Dedifferentiated amniotic fluid mesenchymal stem cell (primary cell): ENCODE results near the gene DLGAP1.

Experiments
- DNase-seq: peaks from one replicate; pipeline ENCODE4 v3.0.0-alpha.2; 2016; ENCODE audit errors: extremely low spot score

DLGAP1 gene

DNA sequence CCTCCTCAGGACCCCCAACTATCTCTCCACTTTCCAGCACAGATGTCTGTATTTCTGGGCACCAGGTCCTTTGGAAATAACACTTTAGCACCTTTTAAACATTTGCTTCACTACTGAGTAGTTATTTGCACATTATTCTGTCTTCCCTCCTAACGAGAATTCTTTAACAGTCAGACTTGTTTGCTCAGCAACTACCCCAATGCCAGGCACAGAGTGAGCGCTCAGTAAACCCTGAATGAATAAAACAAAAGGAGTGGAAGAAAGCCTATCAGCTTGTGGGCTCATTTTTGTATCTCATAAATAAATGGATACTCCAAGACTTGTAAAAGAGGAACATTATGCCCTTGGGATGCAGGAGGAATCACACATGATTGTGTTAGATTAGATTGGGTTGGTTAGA lies 554.8 kb downstream of the DLGAP1 start:
- DNase-seq, result no peak

DNA sequence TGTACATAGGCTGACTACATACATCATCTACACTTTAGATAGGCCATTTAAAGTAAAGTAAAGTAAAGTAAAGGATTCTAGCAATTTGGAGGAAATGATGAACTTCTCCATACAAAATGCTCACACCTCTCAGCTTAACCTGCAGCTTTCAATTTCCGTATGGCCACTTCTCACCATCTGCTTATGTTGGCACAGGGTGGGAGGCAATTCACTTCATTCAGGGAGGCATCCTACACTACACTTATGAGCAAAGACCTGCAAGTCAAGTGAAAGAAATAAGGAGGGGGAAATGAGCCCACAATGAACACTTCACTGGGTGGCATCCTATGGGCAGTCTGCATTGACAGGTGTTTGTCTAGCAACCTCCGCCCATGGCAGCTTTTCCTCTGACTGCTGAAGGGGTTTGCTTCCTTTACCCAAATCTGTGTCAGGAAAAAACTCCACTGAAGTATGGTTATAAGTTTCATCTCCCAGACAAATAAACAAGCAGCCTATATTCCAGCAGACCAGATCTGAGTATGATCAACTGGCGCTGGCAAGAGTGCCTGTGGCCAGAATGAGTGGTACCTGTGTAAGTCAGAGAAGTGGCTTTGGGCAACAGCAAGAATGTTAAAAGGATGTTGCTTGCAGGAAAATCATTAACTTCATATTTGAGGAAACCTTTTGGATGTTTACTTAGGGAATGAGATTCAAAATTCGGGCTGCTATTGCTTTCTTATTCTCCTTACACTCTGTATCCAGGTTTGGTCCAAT lies 556.1 kb downstream of the DLGAP1 start:
- no peak for DNase-seq

DNA sequence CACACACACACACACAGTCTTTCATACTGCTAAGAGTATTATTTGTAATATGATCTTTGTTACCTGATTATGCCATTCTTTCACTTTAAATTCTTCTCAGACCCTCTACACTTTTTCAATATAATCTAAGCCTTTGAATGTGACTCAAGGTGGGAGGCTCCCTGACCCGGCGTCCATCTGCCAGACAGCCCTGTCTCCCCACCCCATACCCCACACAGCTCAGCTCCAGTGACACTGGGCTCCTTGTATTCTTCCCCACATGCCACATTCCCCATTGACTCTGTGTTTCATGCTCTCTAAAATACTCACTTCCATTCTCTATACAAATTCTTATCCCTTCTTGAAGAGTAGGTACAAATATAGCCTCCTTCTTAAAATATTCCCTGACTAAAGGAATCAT lies 563.0 kb downstream of the DLGAP1 start:
- no peak for DNase-seq

DNA sequence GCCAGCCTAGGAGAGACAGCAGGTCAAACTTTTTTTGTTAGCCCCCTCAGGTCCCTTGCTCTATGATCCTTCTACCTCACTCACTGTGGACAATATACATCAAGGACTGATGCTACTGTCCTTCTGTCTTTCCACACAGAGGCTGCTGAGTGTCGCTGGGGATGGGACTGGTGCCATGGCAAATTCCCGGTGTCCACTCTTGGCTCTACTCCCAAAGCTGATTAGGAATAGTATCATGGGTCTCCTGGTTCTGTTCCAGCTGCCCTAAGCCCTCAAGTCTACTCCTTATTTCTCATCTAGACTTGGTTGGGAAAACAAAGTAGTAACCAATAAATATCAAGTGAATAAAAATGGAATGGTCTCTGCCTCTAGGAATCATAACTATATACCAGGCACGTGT lies 563.9 kb downstream of the DLGAP1 start:
- DNase-seq, result no peak

DNA sequence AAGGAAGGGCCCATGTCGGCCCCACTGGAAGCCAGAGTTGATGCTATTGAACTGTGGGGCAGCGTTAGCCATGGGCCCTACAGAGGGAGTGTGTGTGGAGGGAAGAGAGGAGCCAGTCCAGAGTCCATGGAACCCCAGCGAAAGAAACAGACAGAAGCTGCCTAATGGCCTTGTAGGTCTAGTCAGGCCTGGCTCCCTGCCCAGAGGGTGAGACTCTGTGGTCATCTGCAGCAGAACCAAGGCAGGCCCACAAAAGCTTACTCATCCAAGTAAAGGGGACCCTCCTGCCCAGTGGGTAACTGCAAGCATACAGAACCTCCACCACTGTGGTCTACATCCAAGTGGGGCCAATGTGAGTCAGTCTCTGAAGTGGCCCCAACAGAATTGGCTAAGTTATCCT lies 565.3 kb downstream of the DLGAP1 start:
- DNase-seq, result no peak

DNA sequence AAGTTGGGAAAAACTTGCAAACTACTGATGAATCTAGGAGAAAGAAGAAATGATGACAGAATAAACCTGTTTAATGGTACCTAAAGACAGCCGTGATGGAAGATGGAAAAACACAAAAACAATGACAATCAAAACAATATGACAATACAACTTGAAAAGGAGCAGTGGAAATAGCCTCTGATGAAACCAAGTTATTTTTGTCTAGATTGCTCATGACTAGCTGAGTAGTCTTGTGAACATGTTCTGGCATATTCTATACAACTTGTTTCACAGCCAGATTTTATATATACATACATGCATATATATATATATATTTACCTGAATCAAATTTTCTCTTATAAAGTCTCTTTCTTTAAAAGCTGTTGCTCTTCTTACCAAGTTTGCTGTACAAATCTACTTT lies 566.0 kb downstream of the DLGAP1 start:
- DNase-seq, result no peak

DNA sequence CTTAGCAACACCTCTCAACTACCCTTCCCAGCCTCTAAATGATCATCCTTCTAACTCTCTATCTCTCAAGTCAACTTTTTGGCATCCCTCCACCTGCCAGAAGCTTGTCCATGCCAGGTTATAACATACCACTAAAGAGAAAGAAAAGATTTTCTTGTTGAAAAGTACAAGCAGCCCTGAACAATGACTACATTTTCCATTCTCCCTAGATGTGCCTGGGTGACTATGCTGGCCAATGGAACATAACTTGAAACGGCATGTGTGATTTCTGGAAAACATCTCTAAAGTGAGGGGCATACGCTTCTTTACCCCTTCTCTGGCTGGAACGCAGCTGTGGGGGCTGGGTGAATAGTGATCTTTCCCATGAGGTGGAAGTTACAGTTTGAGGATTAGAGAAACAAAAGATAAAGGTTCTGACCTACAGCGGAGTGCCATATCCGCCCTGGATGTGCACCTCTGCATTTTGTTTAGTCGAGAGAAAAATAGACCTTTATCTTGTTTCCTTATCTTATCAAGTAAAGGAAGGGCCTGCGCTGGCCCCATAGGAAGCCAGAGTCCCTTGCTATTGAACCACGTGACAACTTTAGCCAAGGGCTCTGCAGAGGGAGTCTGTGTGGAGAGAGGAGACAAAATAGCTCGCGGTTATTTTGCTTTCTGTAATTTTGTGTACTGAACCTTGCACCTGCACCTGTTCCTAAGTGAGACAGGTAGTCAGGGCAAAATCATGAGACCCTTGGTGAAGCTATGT lies 568.4 kb downstream of the DLGAP1 start:
- no peak for DNase-seq

DNA sequence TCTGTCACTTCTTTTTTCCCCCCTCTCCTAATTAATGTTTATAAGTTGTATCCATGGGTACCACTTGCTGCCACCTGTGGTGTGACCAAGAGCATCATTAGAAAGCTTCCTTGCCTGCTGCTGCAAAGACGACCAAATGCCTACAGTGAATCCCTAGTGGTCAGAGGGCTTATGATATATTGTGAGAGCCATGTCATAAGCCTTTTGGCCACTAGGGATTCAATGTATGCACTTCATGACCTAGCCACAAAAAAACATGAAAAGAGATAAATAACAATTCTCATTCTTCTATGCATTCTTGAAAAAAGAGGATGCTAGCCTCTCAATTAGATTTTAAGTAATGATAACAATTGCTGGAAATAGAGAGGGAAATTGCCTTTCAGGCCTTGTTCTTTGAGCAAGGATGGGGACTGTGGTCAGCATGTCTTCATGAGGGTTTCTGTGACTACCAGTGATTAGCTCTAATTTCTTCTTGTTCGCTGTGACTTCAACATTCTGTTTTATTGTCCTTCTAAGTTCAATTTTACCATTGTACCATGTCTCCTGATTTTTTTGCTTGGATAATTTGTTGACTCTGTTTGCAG lies 569.8 kb downstream of the DLGAP1 start:
- no peak for DNase-seq

DNA sequence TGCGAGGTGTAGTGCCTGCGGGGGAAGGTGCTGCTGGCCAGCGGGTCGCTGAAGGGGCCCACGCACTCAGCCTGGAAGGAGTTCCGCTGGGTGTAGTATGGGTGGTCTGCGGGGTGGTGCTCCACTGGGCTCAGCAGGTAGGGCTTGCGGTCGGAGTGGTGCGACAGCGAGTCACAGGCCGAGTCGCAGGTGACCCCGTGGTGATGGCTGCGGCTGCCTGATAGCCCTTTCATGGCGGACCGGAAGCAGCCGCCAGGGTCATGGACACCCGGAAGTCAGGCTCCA lies 575.3 kb downstream of the DLGAP1 start:
- no peak for DNase-seq

DNA sequence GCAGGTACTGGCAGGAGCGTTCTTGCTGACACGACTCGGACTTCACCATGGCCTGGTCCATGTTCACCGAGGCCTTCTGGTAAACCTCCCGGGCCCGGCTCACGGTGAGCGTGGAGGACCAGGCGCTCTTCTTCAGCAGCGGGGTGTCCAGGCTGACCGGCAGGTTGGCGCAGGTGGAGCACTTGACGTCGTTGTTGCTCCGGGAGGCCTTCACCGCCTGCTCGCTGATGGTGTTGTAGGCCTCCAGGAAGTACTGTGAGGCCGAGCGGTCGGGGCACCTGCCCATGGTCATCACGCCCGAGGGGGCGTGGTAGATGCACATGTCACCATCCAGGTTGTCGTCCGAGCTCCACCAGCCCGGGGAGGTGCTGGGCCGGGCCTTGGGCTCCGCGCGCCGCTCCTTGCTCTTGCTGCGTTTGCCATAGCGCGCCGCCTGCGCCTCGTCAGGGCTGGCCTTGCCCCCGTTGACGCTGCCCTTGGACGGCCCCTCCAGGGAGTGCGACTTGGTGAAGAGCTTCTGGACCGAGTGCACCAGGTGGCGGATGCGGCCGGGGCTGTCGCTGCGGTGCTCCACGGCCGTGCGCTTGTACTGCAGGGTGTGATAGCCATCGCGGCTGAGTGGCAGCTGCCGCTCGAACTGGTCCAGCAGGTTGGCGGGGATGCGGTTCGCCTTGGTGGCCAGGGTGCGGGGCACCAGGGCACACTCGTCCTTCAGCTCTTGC lies 575.8 kb downstream of the DLGAP1 start:
- no peak for DNase-seq

DNA sequence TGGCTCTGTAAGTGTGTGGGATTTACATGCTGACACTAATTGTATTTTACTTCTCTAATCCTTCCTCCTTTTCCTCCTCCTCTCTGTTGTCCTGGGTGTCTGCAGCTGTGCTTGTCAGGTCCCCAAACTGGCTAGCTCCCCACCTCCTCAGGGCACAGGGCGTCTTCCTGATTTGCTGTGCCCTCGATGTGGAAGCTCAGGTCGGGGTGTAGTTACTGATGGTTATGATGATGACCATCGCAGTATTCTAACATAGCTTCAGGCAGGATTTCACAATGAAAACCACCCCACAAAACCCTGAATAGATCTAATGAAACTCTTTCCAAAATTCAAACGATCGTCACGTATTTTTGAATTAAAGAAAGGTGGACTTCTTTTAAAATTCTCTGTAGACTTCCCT lies 576.7 kb downstream of the DLGAP1 start:
- no peak for DNase-seq

DNA sequence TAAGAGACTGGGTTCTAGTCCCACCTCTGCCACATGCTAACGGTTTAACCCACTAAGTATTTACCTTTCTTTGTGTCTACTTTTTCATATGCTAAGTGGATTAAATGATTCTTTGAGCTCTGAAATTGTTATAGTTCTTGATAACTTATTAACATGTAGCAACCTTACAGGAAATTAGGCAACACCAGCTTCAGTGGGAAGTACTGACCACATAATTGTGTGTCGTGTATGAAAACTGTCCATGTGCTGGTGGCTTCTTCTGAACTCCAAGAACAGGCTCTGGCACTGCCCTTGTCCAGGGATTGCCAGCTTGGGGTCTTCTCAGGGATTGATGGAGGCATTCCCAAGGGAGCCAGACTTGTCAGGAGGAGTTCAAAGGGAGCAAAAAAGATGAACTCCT lies 577.4 kb downstream of the DLGAP1 start:
- DNase-seq, result no peak

DNA sequence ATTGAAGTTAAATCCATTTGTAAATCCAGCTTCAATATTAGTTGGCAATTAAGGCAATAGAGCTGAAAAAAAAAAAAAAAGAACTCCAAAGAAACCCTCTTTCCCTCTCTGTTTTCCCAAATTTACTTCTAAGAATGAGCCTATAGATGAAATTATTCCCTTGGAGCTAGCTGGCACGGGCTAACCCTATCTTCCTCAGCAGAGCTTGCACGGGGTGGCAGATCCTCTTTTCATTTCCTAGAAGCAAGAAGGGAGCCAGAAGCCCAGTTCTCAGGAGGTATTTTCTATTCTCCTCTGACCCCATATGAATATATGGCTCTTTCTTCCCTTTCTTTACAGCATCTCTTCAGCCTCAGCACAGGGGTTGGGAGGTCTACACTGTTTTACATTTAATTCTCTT lies 579.1 kb downstream of the DLGAP1 start:
- DNase-seq, result no peak

DNA sequence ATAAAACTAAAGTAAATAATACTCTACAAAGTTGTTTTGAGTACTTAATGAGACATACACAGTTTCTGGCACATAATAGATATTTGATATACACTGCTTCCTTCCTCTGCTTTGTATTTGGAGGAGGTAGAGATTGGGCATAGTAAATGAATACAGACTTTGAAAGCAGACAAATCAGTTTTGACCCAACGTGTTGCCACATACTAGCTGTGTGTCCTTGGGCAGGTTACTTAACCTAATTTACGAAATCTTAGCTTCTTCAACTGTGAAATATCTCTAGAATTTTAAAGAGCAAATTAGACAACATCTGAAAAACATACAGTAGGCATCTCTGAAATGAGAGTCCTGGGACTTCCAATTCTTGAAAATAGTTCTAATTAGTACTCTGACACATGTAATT lies 579.7 kb downstream of the DLGAP1 start:
- no peak for DNase-seq

DNA sequence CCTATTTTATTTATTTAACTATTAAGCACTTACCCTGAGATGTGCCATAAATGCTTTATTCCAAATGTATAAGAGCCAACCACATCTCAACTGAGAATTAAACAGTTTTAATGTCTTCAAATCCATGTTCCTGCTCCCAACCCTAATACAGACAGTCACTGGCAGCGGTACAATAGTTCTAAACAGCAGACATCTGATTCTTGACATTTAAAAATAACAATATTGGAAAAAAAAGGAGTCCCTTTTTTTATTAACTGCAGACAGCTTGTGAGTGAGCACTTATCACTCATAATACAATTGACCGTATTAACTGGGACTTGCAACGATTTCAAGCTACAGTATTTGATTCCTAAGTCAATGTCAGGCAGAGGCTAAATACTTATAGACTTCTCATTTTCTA lies 580.5 kb downstream of the DLGAP1 start:
- DNase-seq, result no peak

DNA sequence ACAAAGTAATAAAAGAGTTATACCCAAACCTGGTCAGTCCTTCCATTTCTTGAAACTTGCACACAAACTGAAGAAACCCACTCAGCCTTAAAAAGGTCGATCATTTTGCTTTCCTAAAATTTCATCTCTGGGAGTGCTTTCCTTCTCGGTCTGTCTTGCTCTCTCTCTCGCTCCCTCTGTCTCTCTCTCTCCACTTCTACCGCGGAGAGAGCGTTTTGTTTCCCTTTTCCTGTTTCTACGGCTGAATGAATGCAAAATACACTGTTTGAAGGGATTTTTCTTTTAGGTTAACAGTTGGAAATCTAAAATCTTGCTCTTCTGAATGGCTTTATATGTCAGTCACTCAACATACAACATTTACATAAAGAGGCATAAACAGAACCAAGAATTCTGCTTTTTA lies 581.0 kb downstream of the DLGAP1 start:
- DNase-seq, result no peak

DNA sequence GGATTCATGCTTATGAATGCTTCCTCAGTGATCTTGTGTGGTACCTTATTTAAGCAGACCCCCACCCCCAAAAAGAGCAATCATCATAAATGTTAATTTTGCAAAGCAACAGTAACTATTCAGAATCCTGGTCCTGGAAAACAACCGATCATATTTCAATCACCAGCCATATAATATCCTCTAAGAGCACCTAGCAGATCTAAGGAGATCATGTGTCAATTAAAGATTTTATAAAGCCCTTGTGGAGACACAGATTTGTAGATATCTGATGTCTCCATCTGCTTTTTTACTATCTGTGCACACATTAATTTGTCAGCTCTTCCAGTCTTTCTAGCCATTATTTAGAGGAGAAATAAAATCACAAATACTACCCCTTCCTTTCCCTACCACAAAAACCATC lies 581.4 kb downstream of the DLGAP1 start:
- no peak for DNase-seq

DNA sequence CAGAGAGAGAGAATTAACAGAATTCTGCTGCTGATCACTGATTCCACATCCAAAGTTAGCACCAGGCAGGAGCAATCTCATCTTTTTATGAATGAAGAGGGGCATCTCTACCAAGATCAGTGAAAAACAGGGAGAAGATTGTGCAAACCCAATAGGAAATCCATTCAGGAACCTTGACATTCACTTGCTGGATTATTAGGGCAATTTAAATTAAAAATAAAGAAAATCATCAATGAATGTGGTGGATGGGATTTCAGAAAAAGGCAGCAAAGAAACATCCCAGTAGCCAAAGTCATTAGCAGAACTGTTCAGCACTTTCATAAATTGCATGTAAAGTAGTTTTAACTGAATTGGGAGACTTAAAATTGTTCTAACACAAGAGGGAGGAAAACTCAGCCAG lies 581.9 kb downstream of the DLGAP1 start:
- DNase-seq, result no peak

DNA sequence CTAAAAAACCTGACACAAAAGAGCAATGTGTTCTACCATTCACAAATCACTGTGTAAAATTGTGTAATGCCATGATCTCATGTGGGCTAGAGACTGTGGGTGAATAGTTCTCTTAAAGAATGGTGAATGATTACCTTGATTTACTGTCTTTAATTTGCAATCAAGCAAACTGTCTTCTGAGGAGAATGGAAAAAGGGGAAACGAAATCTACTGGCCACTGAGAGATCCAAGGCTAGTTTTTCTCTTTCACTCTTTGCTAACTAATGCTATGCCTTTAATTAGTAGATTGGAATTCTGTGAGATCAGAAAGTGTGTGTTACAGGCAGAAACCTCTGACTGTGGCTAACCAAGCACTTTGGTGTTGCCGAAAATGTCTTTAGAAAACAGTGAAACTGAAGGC lies 582.5 kb downstream of the DLGAP1 start:
- no peak for DNase-seq

DNA sequence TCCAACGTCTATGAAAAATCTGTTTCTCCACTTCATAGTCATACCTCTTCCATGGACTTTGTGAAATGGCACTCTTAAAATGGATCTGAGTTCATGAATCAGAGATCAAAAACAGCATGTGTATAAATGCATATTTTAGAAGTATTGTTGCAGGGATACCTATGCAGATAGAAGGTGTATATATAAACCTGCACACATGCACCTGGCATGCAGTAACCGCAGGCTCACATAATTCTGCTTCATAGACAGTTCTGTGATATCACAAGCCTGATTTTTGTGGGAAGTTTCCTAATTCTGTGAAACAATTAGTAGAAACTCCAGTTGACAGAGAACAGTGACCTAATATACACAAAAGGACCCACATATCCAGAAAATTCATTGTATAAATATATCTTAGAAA lies 583.4 kb downstream of the DLGAP1 start:
- DNase-seq, result no peak

DNA sequence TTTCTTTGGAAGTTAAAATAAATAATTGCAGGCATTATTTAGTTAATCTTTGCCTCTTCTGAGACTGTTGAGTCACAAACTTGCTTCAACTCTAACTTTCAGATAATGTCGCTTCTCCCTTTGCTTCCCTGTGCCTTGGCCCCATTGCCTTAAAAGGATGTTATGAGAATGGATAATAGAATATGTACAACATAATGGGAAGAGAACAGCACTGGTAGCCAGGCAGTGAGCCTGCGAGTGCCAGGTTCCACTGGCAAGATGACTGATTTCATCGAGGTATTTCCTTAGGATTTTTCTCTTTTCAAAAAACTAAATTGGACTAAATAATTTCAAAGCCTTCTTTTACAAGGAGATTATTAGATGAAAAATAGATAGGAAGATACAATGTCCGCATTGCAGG lies 584.2 kb downstream of the DLGAP1 start:
- no peak for DNase-seq

DNA sequence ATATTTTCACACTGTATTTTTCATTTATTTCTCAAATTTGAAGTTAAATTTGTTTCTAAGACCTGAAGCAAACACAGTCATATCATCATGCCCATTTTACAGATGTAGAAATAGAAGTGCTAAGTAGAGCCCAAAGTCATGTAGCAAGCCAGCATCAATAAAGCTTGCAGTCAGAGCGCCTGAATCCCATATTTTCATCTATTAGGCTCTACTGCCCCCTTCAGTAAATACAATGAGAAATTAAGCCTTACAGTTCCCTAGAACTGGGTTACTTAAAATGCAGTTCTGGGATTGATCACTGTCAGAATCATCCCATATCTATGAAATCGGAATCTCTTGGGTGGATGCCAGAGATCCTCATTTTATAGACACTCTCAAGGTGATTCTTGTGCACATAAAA lies 585.3 kb downstream of the DLGAP1 start:
- peak; percentile 24 for DNase-seq

DNA sequence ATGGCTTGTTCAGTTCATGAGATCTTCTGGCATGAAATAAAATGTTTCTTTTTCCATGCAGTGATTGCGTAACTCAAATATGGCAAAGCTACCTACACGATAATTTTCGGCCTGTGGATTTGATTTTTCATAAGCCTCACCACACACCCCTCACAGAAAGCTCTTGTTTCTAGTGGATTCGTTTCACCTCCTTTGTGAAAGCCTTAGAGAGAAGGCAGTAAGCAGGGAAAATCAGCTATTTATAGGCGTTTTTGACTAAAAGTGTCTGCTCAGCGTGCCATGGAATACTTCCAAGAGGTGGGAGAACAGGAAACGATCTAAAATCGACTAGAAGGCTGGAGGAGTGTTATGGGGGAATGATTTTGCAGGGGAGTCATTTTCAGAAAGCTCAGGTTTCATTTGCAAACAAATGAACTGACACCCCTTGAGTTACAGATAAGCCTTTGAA lies 587.2 kb downstream of the DLGAP1 start:
- no peak for DNase-seq
